LHCN-M2 (cell line): Measurements from ENCODE around the gene MAST3. TPM values are rescaled to one million over a fixed set of nuclear protein-coding genes. Genes with fewer than 3 reads are reported as not detected.
A peak's percentile ranks its signal among the peaks of the same experiment; 100 is the strongest.

Experiments
- DNase-seq: peaks from one replicate; pipeline ENCODE4 v3.0.0-alpha.2; 2012; ENCODE audit warnings: low read depth
- total RNA-seq: library from RNA; depleted of rRNA; stranded (reverse); fragments of >200 nt; gene quantifications from 2 replicates; pipeline ENCODE4 v1.2.3, GENCODE V29; 2014

Gene MAST3
- total RNA-seq, 1 experiment from 2014 or later, result 2.2 TPM

GRCh38 chr19:18135712-18136584 lies 38.4 kb downstream of the MAST3 start:
- no peak for DNase-seq

- DNase-seq, result no peak
Measured at GRCh38 chr19:18137242-18137641, 39.7 kb downstream of the MAST3 start.

- DNase-seq, result no peak
Measured at GRCh38 chr19:18137657-18138339, 40.2 kb downstream of the MAST3 start.

GRCh38 chr19:18140473-18140872 lies 42.9 kb downstream of the MAST3 start:
- no peak for DNase-seq

GRCh38 chr19:18141031-18141430 lies 43.5 kb downstream of the MAST3 start:
- peak; percentile 31 for DNase-seq

- DNase-seq, result no peak
Measured at GRCh38 chr19:18143902-18144301, 46.3 kb downstream of the MAST3 start.

- DNase-seq, result no peak
Measured at GRCh38 chr19:18144361-18144760, 46.8 kb downstream of the MAST3 start.

GRCh38 chr19:18144906-18145305 lies 47.3 kb downstream of the MAST3 start:
- DNase-seq, result no peak

GRCh38 chr19:18145391-18145999 lies 47.9 kb downstream of the MAST3 start:
- DNase-seq, result no peak

- DNase-seq, result no peak
Measured at GRCh38 chr19:18147396-18147795, 49.8 kb downstream of the MAST3 start.

- no peak for DNase-seq
Measured at GRCh38 chr19:18149596-18149975, 52.0 kb downstream of the MAST3 start.

GRCh38 chr19:18150776-18151624 lies 53.4 kb downstream of the MAST3 start:
- DNase-seq, result no peak

- peak; percentile 96 for DNase-seq
Measured at GRCh38 chr19:18152442-18152816, 54.9 kb downstream of the MAST3 start.

- peak; percentile 97 for DNase-seq
Measured at GRCh38 chr19:18152817-18153555, 55.4 kb downstream of the MAST3 start, which contains the start of gene PIK3R2. Gene PIK3R2 (plus strand): TSS chr19:18153163. CDS start chr19:18155880, 2,717 bp downstream.

- DNase-seq, result no peak
Measured at GRCh38 chr19:18153556-18154134, 56.1 kb downstream of the MAST3 start.

- no peak for DNase-seq
Measured at GRCh38 chr19:18155095-18156087, 57.8 kb downstream of the MAST3 start.

GRCh38 chr19:18156268-18156667 lies 58.7 kb downstream of the MAST3 start:
- no peak for DNase-seq

- peak; percentile 69 for DNase-seq
Measured at GRCh38 chr19:18156841-18157464, 59.4 kb downstream of the MAST3 start.
